ENCODE results near the gene TJP2. TPM values are rescaled to one million over a fixed set of nuclear protein-coding genes. Genes with fewer than 3 reads are reported as not detected.

Gene TJP2
- total RNA-seq, 1 experiment from 2014 or later: 155 TPM

DNA sequence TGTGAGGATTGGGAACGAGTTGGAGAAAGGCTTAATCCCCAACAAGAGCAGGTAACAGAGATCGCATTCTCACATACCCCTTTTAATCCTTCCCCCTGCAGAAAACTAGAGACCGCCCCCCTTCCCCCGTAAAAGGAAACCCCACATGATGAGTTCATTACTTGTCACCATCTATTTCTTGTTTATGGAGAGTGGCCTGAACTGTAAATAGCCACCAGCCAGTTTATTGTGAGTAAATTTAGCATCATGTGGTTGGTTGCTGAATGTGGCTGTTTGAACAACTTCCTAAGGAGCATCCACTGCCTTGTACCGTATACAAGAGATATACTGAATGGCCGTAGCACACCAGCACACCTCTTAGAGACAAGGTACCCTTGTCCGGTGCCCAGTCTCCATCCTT lies 62.1 kb downstream of the TJP2 start (continued):
- TF ChIP-seq, protein P1, sequence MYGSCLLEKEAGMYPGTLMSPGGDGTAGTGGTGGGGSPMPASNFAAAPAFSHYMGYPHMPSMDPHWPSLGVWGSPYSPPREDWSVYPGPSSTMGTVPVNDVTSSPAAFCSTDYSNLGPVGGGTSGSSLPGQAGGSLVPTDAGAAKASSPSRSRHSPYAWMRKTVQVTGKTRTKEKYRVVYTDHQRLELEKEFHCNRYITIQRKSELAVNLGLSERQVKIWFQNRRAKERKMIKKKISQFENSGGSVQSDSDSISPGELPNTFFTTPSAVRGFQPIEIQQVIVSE (CRISPR knock-in tag; IDR thresholded peaks at IDR 0.05; ENCODE audit: borderline replicate concordance): no peak

DNA sequence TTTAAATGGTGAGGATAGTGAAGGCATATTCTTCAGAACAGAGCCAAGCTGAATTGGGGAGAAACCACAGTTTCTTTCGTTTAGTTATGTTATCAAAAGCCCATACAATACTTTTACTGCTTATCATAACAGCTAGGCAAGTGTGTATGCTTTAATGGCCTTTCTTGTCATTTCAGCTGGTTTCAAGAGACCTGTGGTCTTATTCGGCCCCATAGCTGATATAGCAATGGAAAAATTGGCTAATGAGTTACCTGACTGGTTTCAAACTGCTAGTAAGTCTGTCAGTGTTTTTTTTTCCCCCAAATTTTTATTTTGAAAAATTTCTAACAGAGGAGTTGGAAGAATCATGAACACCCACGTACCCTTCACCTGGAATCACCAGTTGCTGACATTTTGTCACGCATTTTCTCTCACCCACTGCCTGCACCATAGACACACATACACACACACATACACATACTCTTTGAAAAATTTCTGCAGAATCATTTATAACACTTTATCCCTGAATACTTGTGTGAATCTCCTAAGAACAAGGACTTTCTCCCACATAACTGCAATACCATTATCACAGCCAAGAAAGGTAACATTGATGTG lies 63.7 kb downstream of the TJP2 start:
- DNase-seq (ENCODE audit: low spot score) (no peak), ATAC-seq (no peak)
- H3K4me3 Mint-ChIP-seq: no peak overlapping the region
- TF ChIP-seq ZNF232 (CRISPR knock-in tag; IDR thresholded peaks at IDR 0.05): no peak
- peaks cover 12% of the 10 kb centered on the region for H3K4me1 Mint-ChIP-seq
- peaks cover 62% of the 10 kb centered on the region for H3K36me3 Mint-ChIP-seq
- CTCF ChIA-PET: interaction anchor here (2.2 kb wide), 1 partner anchor 14 kb away, joined by 10 read pairs; no protein-coding TSS in a partner anchor
- POLR2A ChIA-PET: no interaction called here
- H3K27me3 Mint-ChIP-seq (ENCODE audit: low read depth): no peaks in the 10 kb centered on the region
- peak overlapping the region; percentile 17 for H3K27ac Mint-ChIP-seq
- no peaks in the 10 kb centered on the region for H3K9me3 Mint-ChIP-seq

DNA sequence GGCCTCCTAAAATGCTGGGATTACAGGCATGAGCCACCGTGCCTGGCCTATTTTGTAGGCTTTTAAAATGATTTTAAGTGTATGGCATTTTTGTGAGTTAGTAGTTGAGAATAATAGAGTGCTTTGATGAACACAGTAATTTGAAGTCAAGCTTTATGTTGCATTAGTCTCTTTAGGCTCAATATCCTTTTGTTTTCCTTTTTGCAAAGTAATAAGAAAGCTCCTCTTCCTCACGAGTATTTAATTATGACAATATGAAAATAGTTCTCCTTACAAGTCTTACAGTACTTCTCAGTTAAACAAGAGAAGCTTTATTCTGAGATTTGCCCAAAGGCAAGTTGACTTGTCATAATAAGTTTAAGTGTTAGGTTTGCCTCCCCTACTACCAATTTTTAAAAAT lies 69.0 kb downstream of the TJP2 start:
- no peak overlapping the region for H3K27ac Mint-ChIP-seq
- CTCF ChIA-PET: interaction anchor here (0.6 to 4.0 kb wide), 5 partner anchors 14 to 199 kb away, joined by 3 to 19 read pairs (median 3); no protein-coding TSS in a partner anchor
- H3K27me3 Mint-ChIP-seq (ENCODE audit: low read depth): no peaks in the 10 kb centered on the region
- ATAC-seq (no peak), DNase-seq (ENCODE audit: low spot score) (no peak)
- H3K4me3 Mint-ChIP-seq: no peak overlapping the region
- POLR2A ChIA-PET: no interaction called here
- H3K36me3 Mint-ChIP-seq: peaks cover 51% of the 10 kb centered on the region
- TF ChIP-seq ZNF396 (CRISPR knock-in tag; IDR thresholded peaks at IDR 0.05; ENCODE audit: borderline replicate concordance) (no peak), JUN (CRISPR knock-in tag; IDR thresholded peaks at IDR 0.05) (no peak), FOXK1 (CRISPR knock-in tag; IDR thresholded peaks at IDR 0.05) (no peak), ZNF138 (CRISPR knock-in tag; conservative IDR thresholded peaks at IDR 0.05) (no peak), ATF1 (CRISPR knock-in tag; IDR thresholded peaks at IDR 0.05) (no peak), NFYB (CRISPR knock-in tag; conservative IDR thresholded peaks at IDR 0.05; ENCODE audit: low read depth) (no peak)
- TF ChIP-seq, protein P2, sequence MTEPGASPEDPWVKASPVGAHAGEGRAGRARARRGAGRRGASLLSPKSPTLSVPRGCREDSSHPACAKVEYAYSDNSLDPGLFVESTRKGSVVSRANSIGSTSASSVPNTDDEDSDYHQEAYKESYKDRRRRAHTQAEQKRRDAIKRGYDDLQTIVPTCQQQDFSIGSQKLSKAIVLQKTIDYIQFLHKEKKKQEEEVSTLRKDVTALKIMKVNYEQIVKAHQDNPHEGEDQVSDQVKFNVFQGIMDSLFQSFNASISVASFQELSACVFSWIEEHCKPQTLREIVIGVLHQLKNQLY (CRISPR knock-in tag; IDR thresholded peaks at IDR 0.05): no peak
- TF ChIP-seq, protein P3, sequence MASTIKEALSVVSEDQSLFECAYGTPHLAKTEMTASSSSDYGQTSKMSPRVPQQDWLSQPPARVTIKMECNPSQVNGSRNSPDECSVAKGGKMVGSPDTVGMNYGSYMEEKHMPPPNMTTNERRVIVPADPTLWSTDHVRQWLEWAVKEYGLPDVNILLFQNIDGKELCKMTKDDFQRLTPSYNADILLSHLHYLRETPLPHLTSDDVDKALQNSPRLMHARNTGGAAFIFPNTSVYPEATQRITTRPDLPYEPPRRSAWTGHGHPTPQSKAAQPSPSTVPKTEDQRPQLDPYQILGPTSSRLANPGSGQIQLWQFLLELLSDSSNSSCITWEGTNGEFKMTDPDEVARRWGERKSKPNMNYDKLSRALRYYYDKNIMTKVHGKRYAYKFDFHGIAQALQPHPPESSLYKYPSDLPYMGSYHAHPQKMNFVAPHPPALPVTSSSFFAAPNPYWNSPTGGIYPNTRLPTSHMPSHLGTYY (CRISPR knock-in tag; IDR thresholded peaks at IDR 0.05): no peak
- H3K9me3 Mint-ChIP-seq: peaks cover 4% of the 10 kb centered on the region; the same call in 1 of the 2 replicates
- H3K4me1 Mint-ChIP-seq: no peaks in the 10 kb centered on the region

DNA sequence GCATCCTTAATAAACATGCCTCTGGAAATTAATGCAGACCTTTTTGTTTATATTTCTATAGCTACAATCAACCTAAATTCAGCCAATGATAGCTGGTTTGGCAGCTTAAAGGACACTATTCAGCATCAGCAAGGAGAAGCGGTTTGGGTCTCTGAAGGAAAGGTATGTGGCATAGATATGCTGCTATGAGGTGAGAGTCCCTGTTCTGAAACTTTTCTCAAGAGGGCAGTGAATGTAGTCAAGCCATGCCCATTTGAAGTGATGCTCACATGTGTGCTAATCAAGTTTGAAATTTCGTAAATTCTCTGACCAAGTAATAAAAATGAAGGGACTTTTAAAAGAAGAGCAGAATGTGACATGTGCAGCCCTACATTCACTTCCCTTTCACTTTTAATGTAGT lies 72.6 kb downstream of the TJP2 start:
- Mint-ChIP-seq H3K36me3 (peaks cover 63% of the 10 kb centered on the region), H3K27me3 (ENCODE audit: low read depth) (no peaks in the 10 kb centered on the region), H3K4me1 (no peaks in the 10 kb centered on the region), H3K27ac (no peak overlapping the region), H3K4me3 (no peak overlapping the region), H3K9me3 (peaks cover 4% of the 10 kb centered on the region; the same call in 1 of the 2 replicates)
- CTCF ChIA-PET: interaction anchor here (3.0 kb wide), 1 partner anchor 23 kb away, joined by 7 read pairs; no protein-coding TSS in a partner anchor
- ATAC-seq (no peak), DNase-seq (ENCODE audit: low spot score) (no peak)
- POLR2A ChIA-PET: no interaction called here
- TF ChIP-seq, protein P4, sequence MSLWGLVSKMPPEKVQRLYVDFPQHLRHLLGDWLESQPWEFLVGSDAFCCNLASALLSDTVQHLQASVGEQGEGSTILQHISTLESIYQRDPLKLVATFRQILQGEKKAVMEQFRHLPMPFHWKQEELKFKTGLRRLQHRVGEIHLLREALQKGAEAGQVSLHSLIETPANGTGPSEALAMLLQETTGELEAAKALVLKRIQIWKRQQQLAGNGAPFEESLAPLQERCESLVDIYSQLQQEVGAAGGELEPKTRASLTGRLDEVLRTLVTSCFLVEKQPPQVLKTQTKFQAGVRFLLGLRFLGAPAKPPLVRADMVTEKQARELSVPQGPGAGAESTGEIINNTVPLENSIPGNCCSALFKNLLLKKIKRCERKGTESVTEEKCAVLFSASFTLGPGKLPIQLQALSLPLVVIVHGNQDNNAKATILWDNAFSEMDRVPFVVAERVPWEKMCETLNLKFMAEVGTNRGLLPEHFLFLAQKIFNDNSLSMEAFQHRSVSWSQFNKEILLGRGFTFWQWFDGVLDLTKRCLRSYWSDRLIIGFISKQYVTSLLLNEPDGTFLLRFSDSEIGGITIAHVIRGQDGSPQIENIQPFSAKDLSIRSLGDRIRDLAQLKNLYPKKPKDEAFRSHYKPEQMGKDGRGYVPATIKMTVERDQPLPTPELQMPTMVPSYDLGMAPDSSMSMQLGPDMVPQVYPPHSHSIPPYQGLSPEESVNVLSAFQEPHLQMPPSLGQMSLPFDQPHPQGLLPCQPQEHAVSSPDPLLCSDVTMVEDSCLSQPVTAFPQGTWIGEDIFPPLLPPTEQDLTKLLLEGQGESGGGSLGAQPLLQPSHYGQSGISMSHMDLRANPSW (CRISPR knock-in tag; conservative IDR thresholded peaks at IDR 0.05; ENCODE audit: low read depth): no peak
- TF ChIP-seq TEAD1 (CRISPR knock-in tag; IDR thresholded peaks at IDR 0.05): no peak
- TF ChIP-seq NFYB (CRISPR knock-in tag; conservative IDR thresholded peaks at IDR 0.05; ENCODE audit: low read depth): no peak
- TF ChIP-seq ZNF423 (CRISPR knock-in tag; IDR thresholded peaks at IDR 0.05): no peak
- TF ChIP-seq, protein P5, sequence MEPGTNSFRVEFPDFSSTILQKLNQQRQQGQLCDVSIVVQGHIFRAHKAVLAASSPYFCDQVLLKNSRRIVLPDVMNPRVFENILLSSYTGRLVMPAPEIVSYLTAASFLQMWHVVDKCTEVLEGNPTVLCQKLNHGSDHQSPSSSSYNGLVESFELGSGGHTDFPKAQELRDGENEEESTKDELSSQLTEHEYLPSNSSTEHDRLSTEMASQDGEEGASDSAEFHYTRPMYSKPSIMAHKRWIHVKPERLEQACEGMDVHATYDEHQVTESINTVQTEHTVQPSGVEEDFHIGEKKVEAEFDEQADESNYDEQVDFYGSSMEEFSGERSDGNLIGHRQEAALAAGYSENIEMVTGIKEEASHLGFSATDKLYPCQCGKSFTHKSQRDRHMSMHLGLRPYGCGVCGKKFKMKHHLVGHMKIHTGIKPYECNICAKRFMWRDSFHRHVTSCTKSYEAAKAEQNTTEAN (CRISPR knock-in tag; IDR thresholded peaks at IDR 0.05): no peak
- TF ChIP-seq, protein P6, sequence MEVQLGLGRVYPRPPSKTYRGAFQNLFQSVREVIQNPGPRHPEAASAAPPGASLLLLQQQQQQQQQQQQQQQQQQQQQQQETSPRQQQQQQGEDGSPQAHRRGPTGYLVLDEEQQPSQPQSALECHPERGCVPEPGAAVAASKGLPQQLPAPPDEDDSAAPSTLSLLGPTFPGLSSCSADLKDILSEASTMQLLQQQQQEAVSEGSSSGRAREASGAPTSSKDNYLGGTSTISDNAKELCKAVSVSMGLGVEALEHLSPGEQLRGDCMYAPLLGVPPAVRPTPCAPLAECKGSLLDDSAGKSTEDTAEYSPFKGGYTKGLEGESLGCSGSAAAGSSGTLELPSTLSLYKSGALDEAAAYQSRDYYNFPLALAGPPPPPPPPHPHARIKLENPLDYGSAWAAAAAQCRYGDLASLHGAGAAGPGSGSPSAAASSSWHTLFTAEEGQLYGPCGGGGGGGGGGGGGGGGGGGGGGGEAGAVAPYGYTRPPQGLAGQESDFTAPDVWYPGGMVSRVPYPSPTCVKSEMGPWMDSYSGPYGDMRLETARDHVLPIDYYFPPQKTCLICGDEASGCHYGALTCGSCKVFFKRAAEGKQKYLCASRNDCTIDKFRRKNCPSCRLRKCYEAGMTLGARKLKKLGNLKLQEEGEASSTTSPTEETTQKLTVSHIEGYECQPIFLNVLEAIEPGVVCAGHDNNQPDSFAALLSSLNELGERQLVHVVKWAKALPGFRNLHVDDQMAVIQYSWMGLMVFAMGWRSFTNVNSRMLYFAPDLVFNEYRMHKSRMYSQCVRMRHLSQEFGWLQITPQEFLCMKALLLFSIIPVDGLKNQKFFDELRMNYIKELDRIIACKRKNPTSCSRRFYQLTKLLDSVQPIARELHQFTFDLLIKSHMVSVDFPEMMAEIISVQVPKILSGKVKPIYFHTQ (CRISPR knock-in tag; IDR thresholded peaks at IDR 0.05): no peak
- no peak for TF ChIP-seq CREM (CRISPR knock-in tag; IDR thresholded peaks at IDR 0.05)
- TF ChIP-seq, protein P3 (CRISPR knock-in tag; IDR thresholded peaks at IDR 0.05): no peak
- TF ChIP-seq FOXJ3 (CRISPR knock-in tag; IDR thresholded peaks at IDR 0.05; ENCODE audit: borderline replicate concordance): no peak
- TF ChIP-seq EMX1 (CRISPR knock-in tag; IDR thresholded peaks at IDR 0.05): no peak
- no peak for TF ChIP-seq MYBL2 (CRISPR knock-in tag; IDR thresholded peaks at IDR 0.05)
